C4-2B (cell line): ENCODE data around the gene DDX6.

Source experiments
- CTCF ChIP-seq: fragments of 450-650 bp; conservative IDR thresholded peaks from 2 replicates; pipeline ENCODE4 v1.5.1; 2017; ENCODE audit warnings: mild to moderate bottlenecking
- ZFX ChIP-seq: fragments of 450-650 bp; IDR thresholded peaks from 2 replicates; pipeline ENCODE4 v1.6.1; 2017

DNA sequence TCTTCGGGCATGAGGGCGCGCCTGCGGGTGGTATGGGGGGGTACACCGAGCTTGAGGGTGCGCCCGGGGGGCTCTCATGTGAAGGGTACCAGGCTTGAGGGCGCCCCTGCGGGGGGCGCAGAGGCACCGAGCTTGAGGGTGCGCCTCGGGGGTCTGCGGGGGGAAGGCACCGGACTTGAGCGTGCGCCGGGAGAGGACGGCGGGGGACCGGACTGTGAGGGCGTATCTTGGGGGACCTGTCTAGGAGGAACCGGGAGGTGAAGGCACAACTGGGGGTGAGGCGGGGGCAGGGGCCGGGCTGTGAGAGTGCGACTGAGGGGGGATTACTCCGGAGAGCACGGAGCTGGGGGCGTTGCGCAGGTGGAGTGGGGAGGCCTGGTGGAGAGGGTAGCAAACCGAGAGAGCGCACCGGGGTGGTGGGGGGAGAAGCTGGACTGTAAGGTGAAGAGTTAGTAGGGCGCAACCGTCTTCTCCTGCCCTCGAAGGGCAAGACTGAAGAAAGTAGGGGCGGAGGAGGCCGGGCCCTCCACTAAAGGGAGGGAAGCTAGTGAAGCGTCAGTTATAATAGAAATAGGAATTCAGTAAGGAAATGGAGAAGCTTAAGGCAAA, 1.1 kb upstream of the DDX6 start:
- TF ChIP-seq CTCF (no peak), ZFX (no peak)
